ENCODE results near the gene BCAS1. TPM values are rescaled to one million over a fixed set of nuclear protein-coding genes. Genes with fewer than 3 reads are reported as not detected.

Gene BCAS1
- total and polyA plus RNA-seq, 10 of the 15 experiments (the other 5 are each of a cell fraction or from before 2014, with no cell fraction given): 0.21 to 1.4 (median 0.55) TPM

- TF ChIP-seq, protein P1, sequence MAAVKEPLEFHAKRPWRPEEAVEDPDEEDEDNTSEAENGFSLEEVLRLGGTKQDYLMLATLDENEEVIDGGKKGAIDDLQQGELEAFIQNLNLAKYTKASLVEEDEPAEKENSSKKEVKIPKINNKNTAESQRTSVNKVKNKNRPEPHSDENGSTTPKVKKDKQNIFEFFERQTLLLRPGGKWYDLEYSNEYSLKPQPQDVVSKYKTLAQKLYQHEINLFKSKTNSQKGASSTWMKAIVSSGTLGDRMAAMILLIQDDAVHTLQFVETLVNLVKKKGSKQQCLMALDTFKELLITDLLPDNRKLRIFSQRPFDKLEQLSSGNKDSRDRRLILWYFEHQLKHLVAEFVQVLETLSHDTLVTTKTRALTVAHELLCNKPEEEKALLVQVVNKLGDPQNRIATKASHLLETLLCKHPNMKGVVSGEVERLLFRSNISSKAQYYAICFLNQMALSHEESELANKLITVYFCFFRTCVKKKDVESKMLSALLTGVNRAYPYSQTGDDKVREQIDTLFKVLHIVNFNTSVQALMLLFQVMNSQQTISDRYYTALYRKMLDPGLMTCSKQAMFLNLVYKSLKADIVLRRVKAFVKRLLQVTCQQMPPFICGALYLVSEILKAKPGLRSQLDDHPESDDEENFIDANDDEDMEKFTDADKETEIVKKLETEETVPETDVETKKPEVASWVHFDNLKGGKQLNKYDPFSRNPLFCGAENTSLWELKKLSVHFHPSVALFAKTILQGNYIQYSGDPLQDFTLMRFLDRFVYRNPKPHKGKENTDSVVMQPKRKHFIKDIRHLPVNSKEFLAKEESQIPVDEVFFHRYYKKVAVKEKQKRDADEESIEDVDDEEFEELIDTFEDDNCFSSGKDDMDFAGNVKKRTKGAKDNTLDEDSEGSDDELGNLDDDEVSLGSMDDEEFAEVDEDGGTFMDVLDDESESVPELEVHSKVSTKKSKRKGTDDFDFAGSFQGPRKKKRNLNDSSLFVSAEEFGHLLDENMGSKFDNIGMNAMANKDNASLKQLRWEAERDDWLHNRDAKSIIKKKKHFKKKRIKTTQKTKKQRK (IDR thresholded peaks at IDR 0.05; ENCODE audit: low read depth, low read length): no peak
Observed at GRCh38 chr20:53902968-53903651, 167.3 kb downstream of the BCAS1 start (continued).

DNA sequence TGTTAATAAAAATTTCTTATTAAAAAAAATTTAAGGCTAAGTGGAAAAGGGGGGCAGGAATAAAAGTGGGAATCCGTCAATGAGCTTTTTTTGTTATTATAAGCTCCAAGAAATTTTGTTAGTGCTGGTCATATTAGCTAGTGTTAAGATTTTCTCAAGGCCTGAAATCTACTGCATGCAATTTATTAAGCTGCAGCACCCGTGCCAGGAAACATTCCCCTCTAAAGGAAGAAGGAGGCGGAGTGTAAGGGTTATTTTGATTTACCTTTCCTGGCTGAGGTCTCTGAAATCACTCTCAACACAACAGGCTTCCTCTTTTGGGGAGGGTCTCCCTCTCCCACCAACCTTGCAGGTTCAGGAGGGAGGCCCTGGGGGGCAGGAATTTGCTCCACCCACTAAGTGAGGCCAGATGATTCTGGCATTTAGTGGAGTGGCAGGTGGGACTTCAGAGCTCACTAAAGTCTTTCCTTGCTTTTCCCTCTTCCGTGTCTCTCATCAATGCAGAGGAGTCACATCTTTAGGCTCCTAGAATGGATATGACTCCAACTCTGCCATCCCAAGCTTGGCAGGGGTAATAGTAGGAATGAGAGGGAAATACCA lies 168.8 kb downstream of the BCAS1 start:
- no peak overlapping the region for H3K4me3 ChIP-seq
- TF ChIP-seq CBX3 (IDR thresholded peaks at IDR 0.05; ENCODE audit: borderline replicate concordance, low read depth) (no peak), POU2F2 (IDR thresholded peaks at IDR 0.05; ENCODE audit: borderline replicate concordance, low read depth, low read length) (no peak), CEBPB (IDR thresholded peaks at IDR 0.05; ENCODE audit: borderline replicate concordance in 1 of 2, low read depth in 2 of 2, low read length in 2 of 2) (no peak), HCFC1 (IDR thresholded peaks at IDR 0.05; ENCODE audit: low read length) (no peak), NKRF (conservative IDR thresholded peaks at IDR 0.05) (no peak), SMARCA5 (IDR thresholded peaks at IDR 0.05) (no peak), YBX1 (IDR thresholded peaks at IDR 0.05) (no peak), ZNF274 (IDR thresholded peaks at IDR 0.05; ENCODE audit: insufficient read depth, insufficient read length) (no peak)
- TF ChIP-seq, protein P2, sequence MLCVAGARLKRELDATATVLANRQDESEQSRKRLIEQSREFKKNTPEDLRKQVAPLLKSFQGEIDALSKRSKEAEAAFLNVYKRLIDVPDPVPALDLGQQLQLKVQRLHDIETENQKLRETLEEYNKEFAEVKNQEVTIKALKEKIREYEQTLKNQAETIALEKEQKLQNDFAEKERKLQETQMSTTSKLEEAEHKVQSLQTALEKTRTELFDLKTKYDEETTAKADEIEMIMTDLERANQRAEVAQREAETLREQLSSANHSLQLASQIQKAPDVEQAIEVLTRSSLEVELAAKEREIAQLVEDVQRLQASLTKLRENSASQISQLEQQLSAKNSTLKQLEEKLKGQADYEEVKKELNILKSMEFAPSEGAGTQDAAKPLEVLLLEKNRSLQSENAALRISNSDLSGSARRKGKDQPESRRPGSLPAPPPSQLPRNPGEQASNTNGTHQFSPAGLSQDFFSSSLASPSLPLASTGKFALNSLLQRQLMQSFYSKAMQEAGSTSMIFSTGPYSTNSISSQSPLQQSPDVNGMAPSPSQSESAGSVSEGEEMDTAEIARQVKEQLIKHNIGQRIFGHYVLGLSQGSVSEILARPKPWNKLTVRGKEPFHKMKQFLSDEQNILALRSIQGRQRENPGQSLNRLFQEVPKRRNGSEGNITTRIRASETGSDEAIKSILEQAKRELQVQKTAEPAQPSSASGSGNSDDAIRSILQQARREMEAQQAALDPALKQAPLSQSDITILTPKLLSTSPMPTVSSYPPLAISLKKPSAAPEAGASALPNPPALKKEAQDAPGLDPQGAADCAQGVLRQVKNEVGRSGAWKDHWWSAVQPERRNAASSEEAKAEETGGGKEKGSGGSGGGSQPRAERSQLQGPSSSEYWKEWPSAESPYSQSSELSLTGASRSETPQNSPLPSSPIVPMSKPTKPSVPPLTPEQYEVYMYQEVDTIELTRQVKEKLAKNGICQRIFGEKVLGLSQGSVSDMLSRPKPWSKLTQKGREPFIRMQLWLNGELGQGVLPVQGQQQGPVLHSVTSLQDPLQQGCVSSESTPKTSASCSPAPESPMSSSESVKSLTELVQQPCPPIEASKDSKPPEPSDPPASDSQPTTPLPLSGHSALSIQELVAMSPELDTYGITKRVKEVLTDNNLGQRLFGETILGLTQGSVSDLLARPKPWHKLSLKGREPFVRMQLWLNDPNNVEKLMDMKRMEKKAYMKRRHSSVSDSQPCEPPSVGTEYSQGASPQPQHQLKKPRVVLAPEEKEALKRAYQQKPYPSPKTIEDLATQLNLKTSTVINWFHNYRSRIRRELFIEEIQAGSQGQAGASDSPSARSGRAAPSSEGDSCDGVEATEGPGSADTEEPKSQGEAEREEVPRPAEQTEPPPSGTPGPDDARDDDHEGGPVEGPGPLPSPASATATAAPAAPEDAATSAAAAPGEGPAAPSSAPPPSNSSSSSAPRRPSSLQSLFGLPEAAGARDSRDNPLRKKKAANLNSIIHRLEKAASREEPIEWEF (IDR thresholded peaks at IDR 0.05; ENCODE audit: insufficient replicate concordance, low read depth, low read length): no peak
- ATAC-seq (no peak), DNase-seq (ENCODE audit: low read depth, low spot score) (no peak), FAIRE-seq (no peak)
- no peaks in the 10 kb centered on the region for H3K9me3 ChIP-seq (replicated peaks; ENCODE audit: control insufficient read depth, insufficient read depth, low read length)
- no peaks in the 10 kb centered on the region for H3K27me3 ChIP-seq (replicated peaks in 1 of 2; ENCODE audit: control insufficient read depth in 2 of 2, insufficient read depth in 2 of 2, low read length in 1 of 2)
- 93% methylated on average over 4 of the region's 4 CpGs for WGBS (ENCODE audit: insufficient coverage, insufficient replicate concordance, low lambda C conversion rate, missing lambda C conversion rate)
- no peaks in the 10 kb centered on the region for H4K20me1 ChIP-seq (ENCODE audit: control insufficient read depth, insufficient read depth)
- POLR2A ChIA-PET: interaction anchor here (0.7 to 1.8 kb wide), 8 partner anchors 10 to 271 kb away, joined by 3 to 6 read pairs (median 4); no protein-coding TSS in a partner anchor
- H3K27ac ChIP-seq (ENCODE audit: control insufficient read depth, insufficient read depth): no peak overlapping the region
- in situ Hi-C loops (cut with MboI): no loop called here
- intact Hi-C loops (cut with micrococcal nuclease; ENCODE audit: unreplicated experiment): no loop called here
- H2AFZ ChIP-seq (ENCODE audit: control insufficient read depth, low read depth, low read length): no peak overlapping the region
- no peaks in the 10 kb centered on the region for H3K36me3 ChIP-seq (ENCODE audit: control insufficient read depth in 2 of 2, insufficient read depth in 2 of 2, low read length in 1 of 2)
- H3K79me2 ChIP-seq (ENCODE audit: control insufficient read depth, insufficient read depth, low read length): no peaks in the 10 kb centered on the region; the same call in 1 of the 2 replicates
- no peak overlapping the region for H3K4me2 ChIP-seq (ENCODE audit: control insufficient read depth, insufficient read depth)
- RAD21 ChIA-PET (ENCODE audit: unreplicated experiment): interaction anchor here (0.9 to 3.9 kb wide), 8 partner anchors 15 to 249 kb away, joined by 3 to 51 read pairs (median 4); no protein-coding TSS in a partner anchor
- H3K4me1 ChIP-seq (ENCODE audit: control insufficient read depth, insufficient read depth, low read length): peaks cover 43% of the 10 kb centered on the region
- BruUV-seq (replicated peaks): no TSS peak
- SMC1A ChIA-PET (ENCODE audit: uncharacterized antibody, unreplicated experiment): interaction anchor here (0.7 to 13.3 kb wide), 11 partner anchors 10 to 165 kb away, joined by 3 to 117 read pairs (median 7); no protein-coding TSS in a partner anchor
- no peak overlapping the region for H3K9ac ChIP-seq (ENCODE audit: control insufficient read depth, insufficient read depth, low read length)
- CTCF ChIA-PET: interaction anchor here (1.0 to 5.2 kb wide), 6 partner anchors 14 to 38 kb away, joined by 3 to 34 read pairs (median 12); no protein-coding TSS in a partner anchor
